ENCODE data around the gene ELK3. TPM values are rescaled to one million over a fixed set of nuclear protein-coding genes. Genes with fewer than 3 reads are reported as not detected.

The ELK3 gene
- total RNA-seq, 4 donors from 2014 or later = 8.4 to 12.9 (median 9.5) TPM

- H3K4me3 ChIP-seq (ENCODE audit: low read depth, poor library complexity, severe bottlenecking) = no peak overlapping the region
- 90 to 92% methylated on average over 3 of the region's 3 CpGs for WGBS, 2 donors
- intact Hi-C loops (cut with DNase I; ENCODE audit: low total_unique reads) = no loop called here
- TF ChIP-seq CTCF (IDR thresholded peaks at IDR 0.05) (no peak), POLR2A (IDR thresholded peaks at IDR 0.05) (no peak)
- DNase-seq (ENCODE audit: low spot score in 2 of 2) = no peak
These were observed 39.0 kb upstream of the ELK3 start for GRCh38 chr12:96155181-96155580.

- H3K4me3 ChIP-seq (ENCODE audit: low read depth, poor library complexity, severe bottlenecking) = no peak overlapping the region
- TF ChIP-seq CTCF (IDR thresholded peaks at IDR 0.05) (no peak), POLR2A (IDR thresholded peaks at IDR 0.05) (no peak)
- intact Hi-C loops (cut with DNase I; ENCODE audit: low total_unique reads) = no loop called here
- 60 to 69% methylated on average over 7 of the region's 7 CpGs for WGBS, 2 donors
- DNase-seq (ENCODE audit: low spot score in 2 of 2) = no peak
These were observed 38.4 kb upstream of the ELK3 start for GRCh38 chr12:96155781-96156180.

GRCh38 chr12:96156211-96156610 is 38.0 kb upstream of the ELK3 start:
- no peak for DNase-seq (ENCODE audit: low spot score in 2 of 2)
- intact Hi-C loops (cut with DNase I; ENCODE audit: low total_unique reads) = no loop called here
- 85 to 97% methylated on average over 3 of the region's 3 CpGs for whole genome bisulfite sequencing, 2 donors
- no peak overlapping the region for H3K4me3 ChIP-seq (ENCODE audit: low read depth, poor library complexity, severe bottlenecking)
- TF ChIP-seq POLR2A (IDR thresholded peaks at IDR 0.05) = no peak
- TF ChIP-seq CTCF (IDR thresholded peaks at IDR 0.05) = no peak

GRCh38 chr12:96157427-96157826 is 36.7 kb upstream of the ELK3 start:
- TF ChIP-seq CTCF (IDR thresholded peaks at IDR 0.05) = no peak
- no peak for TF ChIP-seq POLR2A (IDR thresholded peaks at IDR 0.05)
- intact Hi-C loops (cut with DNase I; ENCODE audit: low total_unique reads) = no loop called here
- DNase-seq (ENCODE audit: low spot score in 2 of 2) = no peak
- H3K4me3 ChIP-seq (ENCODE audit: low read depth, poor library complexity, severe bottlenecking) = no peak overlapping the region
- 55 to 68% methylated on average over 3 of the region's 3 CpGs for WGBS, 2 donors

GRCh38 chr12:96164951-96165811 is 29.0 kb upstream of the ELK3 start:
- no peak overlapping the region for H3K4me3 ChIP-seq (ENCODE audit: low read depth, poor library complexity, severe bottlenecking)
- intact Hi-C loops (cut with DNase I; ENCODE audit: low total_unique reads) = no loop called here
- TF ChIP-seq POLR2A (IDR thresholded peaks at IDR 0.05) (no peak), CTCF (IDR thresholded peaks at IDR 0.05) (no peak)
- WGBS, 2 donors = 76 to 83% methylated on average over 14 of the region's 14 CpGs
- DNase-seq (ENCODE audit: low spot score in 2 of 2) = no peak

All from lower leg skin (tissue), 4 donors.